ENCODE measurements around the gene BBX.
"Not testable (repeated sequence)": the region's sequence is repeated elsewhere in the genome, so short reads cannot be mapped to it uniquely, and the experiment has no call there.

- TF ChIP-seq CTCF (conservative IDR thresholded peaks at IDR 0.05; ENCODE audit: low read depth, low read length); RCOR1 (IDR thresholded peaks at IDR 0.05; ENCODE audit: insufficient replicate concordance, low read length); MXI1 (IDR thresholded peaks at IDR 0.05; ENCODE audit: borderline replicate concordance, low read depth, low read length); POLR2A (IDR thresholded peaks at IDR 0.05; ENCODE audit: low read depth, low read length); USF2 (IDR thresholded peaks at IDR 0.05; ENCODE audit: low read depth, low read length); SMC3 (IDR thresholded peaks at IDR 0.05; ENCODE audit: low read depth, low read length); RAD21 (IDR thresholded peaks at IDR 0.05; ENCODE audit: low read length); ELK1 (IDR thresholded peaks at IDR 0.05; ENCODE audit: borderline replicate concordance, low read depth, low read length); CEBPB (IDR thresholded peaks at IDR 0.05; ENCODE audit: low read depth, low read length): not testable (repeated sequence)
Observed at GRCh38 chr3:107565244-107565643, 42.5 kb downstream of the BBX start.

Data from IMR-90 (cell line).